Naive B cell (primary cell): ENCODE results near the gene ARHGAP24. TPM values are rescaled to one million over a fixed set of nuclear protein-coding genes. Genes with fewer than 3 reads are reported as not detected.
A peak's percentile ranks its signal among the peaks of the same experiment; 100 is the strongest.

ENCODE experiments used
- ATAC-seq, 2 donors: fragments of 150-1000 bp; cut with Tn5 transposase; 2 replicates each; pipeline ENCODE4 v1.10.0; 2021; ENCODE audit warnings: low read depth in 2 of 2, mild to moderate bottlenecking in 2 of 2, moderate library complexity in 2 of 2
- DNase-seq: peaks from one replicate; pipeline ENCODE4 v3.0.0; 2022
- H3K27ac Mint-ChIP-seq, 6 donors: one replicate each; pipeline ENCODE4 v1.8.0; 2020 to 2022; ENCODE audit warnings: mild to moderate bottlenecking in 6 of 6, mixed read lengths in 6 of 6, moderate library complexity in 5 of 6, inconsistent platforms in 2 of 6
- H3K27me3 Mint-ChIP-seq, 3 donors: one replicate each; pipeline ENCODE4 v1.8.0; 2021 to 2022; ENCODE audit warnings: mixed read lengths in 3 of 3, mild to moderate bottlenecking in 1 of 3
- H3K36me3 Mint-ChIP-seq, 2 donors: one replicate each; pipeline ENCODE4 v1.8.0; 2020 to 2022; ENCODE audit warnings: mixed read lengths in 2 of 2, inconsistent platforms in 1 of 2, mild to moderate bottlenecking in 1 of 2
- H3K4me1 Mint-ChIP-seq, 3 donors: one replicate each; pipeline ENCODE4 v1.8.0; 2020 to 2022; ENCODE audit warnings: mixed read lengths in 3 of 3, inconsistent platforms in 1 of 3, mild to moderate bottlenecking in 1 of 3, moderate library complexity in 1 of 3
- H3K4me3 Mint-ChIP-seq, 8 donors: one replicate each; pipeline ENCODE4 v1.8.0; 2020 to 2022; ENCODE audit warnings: mild to moderate bottlenecking in 8 of 8, mixed read lengths in 8 of 8, moderate library complexity in 8 of 8, inconsistent platforms in 2 of 8
- H3K9me3 Mint-ChIP-seq, 7 donors: one replicate each; pipeline ENCODE4 v1.8.0; 2020 to 2022; ENCODE audit warnings: mixed read lengths in 7 of 7, mild to moderate bottlenecking in 5 of 7, inconsistent platforms in 2 of 7, moderate library complexity in 1 of 7
- polyA plus RNA-seq, 6 donors: library from polyadenylated mRNA; unstranded; fragments of 300-500 nt; fragmentation: Illumina TruSeq; gene quantifications; one replicate each; pipeline ENCODE4 v1.2.3, GENCODE V29; 2021; ENCODE audit warnings: low read depth in 6 of 6

Gene ARHGAP24
- polyA plus RNA-seq, 6 donors from 2014 or later: 32.0 to 136 (median 109) TPM

DNA sequence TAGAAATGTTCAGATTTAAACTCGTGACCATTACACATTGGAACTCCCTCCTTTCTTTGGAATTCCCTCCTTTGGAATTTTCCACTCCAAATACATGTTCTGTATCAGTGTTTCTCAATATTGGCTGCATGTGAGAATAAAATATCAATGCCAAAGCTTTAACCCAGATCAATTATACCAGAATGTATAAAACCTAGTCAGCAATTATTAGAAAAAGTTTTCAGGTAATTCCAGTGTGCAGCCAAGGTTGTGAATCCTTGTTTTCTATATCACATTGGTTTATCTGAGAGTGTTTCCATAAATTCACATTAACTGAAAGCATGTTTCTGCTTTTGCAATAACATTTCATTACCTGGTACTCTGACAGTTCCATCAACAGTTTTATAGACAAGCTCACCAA, 490.6 kb downstream of the ARHGAP24 start:
- no peaks in the 10 kb centered on the region for H3K27me3 Mint-ChIP-seq
- H3K4me3 Mint-ChIP-seq: no peak overlapping the region
- peaks cover 0 to 21% (median 21%) of the 10 kb centered on the region in 3 donors for H3K4me1 Mint-ChIP-seq
- H3K9me3 Mint-ChIP-seq: peaks cover 0 to 14% (median 10%) of the 10 kb centered on the region in 7 donors
- ATAC-seq: no peak
- peak overlapping the region in 1 of 6 donors; percentile 36 for H3K27ac Mint-ChIP-seq
- H3K36me3 Mint-ChIP-seq: peaks cover 16 to 17% of the 10 kb centered on the region in 2 donors
- DNase-seq: no peak

DNA sequence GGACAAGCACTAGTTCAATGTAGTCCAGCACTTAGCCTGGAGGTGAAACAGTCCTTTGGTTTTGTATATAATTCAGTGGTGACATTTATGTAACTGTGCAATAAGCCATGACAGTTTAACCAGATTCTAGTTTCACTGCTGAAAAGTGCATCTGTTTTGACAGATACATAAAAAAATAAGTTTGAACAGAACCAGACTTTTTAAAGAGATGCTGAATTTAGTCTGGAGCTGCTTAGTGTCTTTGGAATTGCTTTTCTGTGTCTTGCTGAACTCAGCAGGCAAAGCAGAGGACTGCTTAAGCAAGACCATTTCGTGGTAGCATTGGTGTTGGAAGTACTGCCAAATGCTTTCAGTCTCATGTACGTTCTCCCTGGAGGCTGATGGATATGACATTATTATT, 491.4 kb downstream of the ARHGAP24 start:
- Mint-ChIP-seq H3K4me1 (peaks cover 0 to 21% (median 21%) of the 10 kb centered on the region in 3 donors), H3K27ac (peak overlapping the region in 1 of 6 donors; percentile 83), H3K4me3 (no peak overlapping the region), H3K9me3 (peaks cover 0 to 14% (median 10%) of the 10 kb centered on the region in 7 donors), H3K36me3 (peaks cover 16 to 17% of the 10 kb centered on the region in 2 donors), H3K27me3 (no peaks in the 10 kb centered on the region)
- DNase-seq (no peak), ATAC-seq (no peak)

DNA sequence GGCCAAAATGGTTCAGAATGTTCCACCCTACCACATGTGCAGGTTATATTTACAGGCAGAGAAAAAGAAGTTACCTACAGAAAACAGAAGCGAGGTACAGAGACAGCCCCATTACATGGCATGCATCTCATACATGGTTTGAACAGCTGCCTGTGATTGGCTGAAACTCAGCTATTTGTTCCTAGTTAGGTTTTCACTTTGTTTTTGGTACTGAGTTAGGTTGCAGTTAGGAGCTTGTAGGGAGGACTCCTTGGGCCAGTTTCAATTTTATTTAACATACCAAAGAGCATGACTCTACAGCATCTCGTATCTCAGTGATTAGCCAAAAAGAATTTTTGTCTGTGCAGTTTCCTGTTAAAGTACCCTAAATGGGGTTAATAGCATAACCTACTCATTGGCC, 492.9 kb downstream of the ARHGAP24 start:
- ATAC-seq (no peak), DNase-seq (no peak)
- no peak overlapping the region for H3K4me3 Mint-ChIP-seq
- H3K27ac Mint-ChIP-seq: peak overlapping the region in 4 of 6 donors; percentile 3 to 83 (median 38)
- no peaks in the 10 kb centered on the region for H3K27me3 Mint-ChIP-seq
- H3K36me3 Mint-ChIP-seq: peaks cover 25 to 27% of the 10 kb centered on the region in 2 donors
- H3K4me1 Mint-ChIP-seq: peaks cover 0 to 21% (median 21%) of the 10 kb centered on the region in 3 donors
- H3K9me3 Mint-ChIP-seq: peaks cover 0 to 14% (median 10%) of the 10 kb centered on the region in 7 donors

DNA sequence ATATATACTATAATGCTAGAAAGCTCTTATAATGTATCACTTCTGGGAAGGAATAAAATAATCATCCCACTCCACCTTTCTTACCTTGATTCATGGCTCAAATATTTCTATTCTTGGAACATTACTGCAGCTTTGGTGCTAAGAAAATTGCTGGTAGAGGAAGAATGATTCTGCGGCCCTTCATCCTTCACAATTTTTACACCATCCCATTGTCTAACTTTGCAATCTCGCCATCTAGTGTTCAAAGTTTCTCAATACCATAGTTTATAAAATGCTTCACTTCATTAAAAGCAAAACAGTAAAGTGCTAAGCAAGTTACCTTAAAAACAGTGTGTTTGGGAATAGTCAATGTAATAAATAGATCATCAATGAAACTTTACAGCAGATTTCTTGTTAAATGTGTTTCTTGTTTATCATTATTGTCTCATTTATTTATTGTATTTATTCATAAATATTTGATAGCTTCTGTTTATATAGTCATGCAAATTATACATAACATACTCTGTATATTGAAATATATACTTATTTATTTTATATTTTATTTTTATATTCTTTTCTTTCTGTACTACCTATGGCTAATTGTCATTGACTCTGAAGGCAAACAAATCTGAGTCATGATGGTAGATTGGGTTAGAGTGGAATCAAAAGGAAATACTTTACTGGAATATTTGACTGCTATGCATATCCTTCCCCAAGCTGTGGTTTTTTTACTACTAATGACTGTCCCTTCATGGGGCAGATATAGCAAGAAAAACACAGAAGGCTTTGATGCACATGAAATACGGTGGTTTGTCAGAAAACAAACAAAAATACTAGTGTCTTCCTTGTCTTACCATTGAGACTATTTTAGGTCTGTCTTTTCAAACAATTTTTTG, 494.2 kb downstream of the ARHGAP24 start:
- H3K4me3 Mint-ChIP-seq: no peak overlapping the region
- peak; percentile 45 to 64 for ATAC-seq
- peak; percentile 28 for DNase-seq
- peaks cover 0 to 12% (median 8%) of the 10 kb centered on the region in 7 donors for H3K9me3 Mint-ChIP-seq
- peaks cover 22 to 24% of the 10 kb centered on the region in 2 donors for H3K36me3 Mint-ChIP-seq
- H3K4me1 Mint-ChIP-seq: peaks cover 0 to 21% (median 21%) of the 10 kb centered on the region in 3 donors
- H3K27me3 Mint-ChIP-seq: no peaks in the 10 kb centered on the region
- peak overlapping the region in 1 of 6 donors; percentile 3 for H3K27ac Mint-ChIP-seq

DNA sequence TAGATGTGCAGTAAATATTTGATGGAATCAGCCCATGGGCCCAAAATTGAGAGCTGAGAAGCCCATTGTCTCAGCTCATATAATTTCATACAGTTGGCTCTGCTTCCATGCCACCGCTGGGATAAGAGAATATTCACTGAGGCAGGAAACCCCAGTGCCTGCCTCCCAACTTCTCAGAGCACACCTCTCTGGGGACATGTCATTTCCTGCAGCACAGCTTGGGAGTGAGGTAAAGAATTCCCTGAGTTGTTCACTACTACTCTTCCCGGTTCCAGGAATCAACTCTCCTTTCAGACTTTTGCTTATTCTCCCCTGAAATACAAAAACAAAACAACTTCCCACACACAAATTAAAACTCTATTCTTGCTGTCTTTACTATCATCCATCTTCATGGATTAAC, 495.6 kb downstream of the ARHGAP24 start:
- Mint-ChIP-seq H3K27me3 (no peaks in the 10 kb centered on the region), H3K4me1 (peaks cover 0 to 15% (median 13%) of the 10 kb centered on the region in 3 donors), H3K4me3 (no peak overlapping the region), H3K9me3 (no peaks in the 10 kb centered on the region), H3K27ac (no peak overlapping the region), H3K36me3 (peaks cover 12 to 14% of the 10 kb centered on the region in 2 donors)
- ATAC-seq (no peak), DNase-seq (no peak)

DNA sequence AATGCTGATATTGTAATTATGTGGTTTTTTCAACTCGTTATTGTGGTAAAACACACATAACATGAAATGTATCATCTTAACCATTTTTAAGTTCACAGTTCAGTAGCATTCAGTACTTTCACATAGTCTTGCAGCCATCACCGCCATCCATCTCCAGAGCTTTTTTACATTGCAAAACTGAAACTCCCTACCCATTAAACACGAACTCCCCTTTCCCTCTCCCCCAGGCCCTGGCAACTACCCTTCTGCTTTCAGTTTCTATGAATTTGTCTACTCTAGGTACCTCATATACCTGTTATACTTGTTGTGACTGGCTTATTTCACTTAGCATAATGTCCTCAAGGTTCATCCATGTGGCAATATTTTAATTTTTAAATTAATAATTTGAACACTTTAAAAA, 504.3 kb downstream of the ARHGAP24 start:
- Mint-ChIP-seq H3K4me1 (peaks cover 0 to 7% (median 2%) of the 10 kb centered on the region in 3 donors), H3K27me3 (no peaks in the 10 kb centered on the region), H3K27ac (peak overlapping the region in 2 of 6 donors; percentile 8 to 22), H3K4me3 (no peak overlapping the region), H3K36me3 (peaks cover 40 to 42% of the 10 kb centered on the region in 2 donors), H3K9me3 (no peaks in the 10 kb centered on the region)
- ATAC-seq: peak in 1 of 2 donors; percentile 38
- DNase-seq: no peak

DNA sequence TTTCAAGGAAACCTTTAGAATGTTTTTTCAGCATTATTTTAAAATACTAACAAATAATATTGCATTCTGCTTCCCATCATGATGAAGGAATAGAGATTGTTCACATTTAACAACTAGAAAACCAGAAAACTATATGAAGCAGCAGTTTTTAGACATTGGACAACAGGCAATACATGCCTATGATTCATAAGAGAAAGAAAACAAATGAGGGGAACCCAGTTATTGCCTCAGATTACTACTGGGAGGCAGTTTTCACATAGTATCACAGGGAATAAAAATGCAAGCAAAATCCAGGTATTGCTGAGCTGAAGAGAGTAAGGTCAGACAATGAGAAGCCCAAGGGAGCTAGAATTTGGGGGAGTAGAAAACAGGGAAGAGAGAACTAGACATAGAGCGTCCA, 511.3 kb downstream of the ARHGAP24 start:
- Mint-ChIP-seq H3K4me1 (peaks cover 0 to 12% (median 0%) of the 10 kb centered on the region in 3 donors), H3K27me3 (no peaks in the 10 kb centered on the region), H3K36me3 (peaks cover 35 to 37% of the 10 kb centered on the region in 2 donors), H3K9me3 (no peaks in the 10 kb centered on the region), H3K27ac (peak overlapping the region in 1 of 6 donors; percentile 70), H3K4me3 (no peak overlapping the region)
- ATAC-seq: no peak
- no peak for DNase-seq

DNA sequence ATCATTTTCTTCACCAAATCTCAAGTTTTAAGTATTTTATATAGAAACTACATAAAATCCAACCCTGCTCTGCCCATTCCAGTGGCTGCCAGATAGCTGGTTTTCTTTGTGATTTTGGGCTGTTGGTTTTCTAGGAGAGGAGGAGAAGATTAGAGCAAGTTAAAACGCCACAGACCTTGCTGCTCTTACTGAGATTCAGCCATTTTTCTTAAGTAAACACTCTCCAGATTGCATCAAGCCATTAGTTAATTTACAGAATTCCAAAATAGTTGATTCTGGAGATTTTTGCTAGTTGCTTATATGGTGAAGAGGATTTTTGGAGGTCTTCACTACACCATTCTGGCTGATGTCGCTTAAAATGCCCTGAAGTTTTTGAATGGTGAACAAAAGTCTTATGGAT, 518.7 kb downstream of the ARHGAP24 start:
- H3K4me1 Mint-ChIP-seq: peaks cover 0 to 6% (median 0%) of the 10 kb centered on the region in 3 donors
- ATAC-seq: no peak
- peaks cover 28 to 41% of the 10 kb centered on the region in 2 donors for H3K36me3 Mint-ChIP-seq
- H3K27ac Mint-ChIP-seq: peak overlapping the region in 1 of 6 donors; percentile 33
- no peaks in the 10 kb centered on the region for H3K27me3 Mint-ChIP-seq
- no peak overlapping the region for H3K4me3 Mint-ChIP-seq
- no peaks in the 10 kb centered on the region for H3K9me3 Mint-ChIP-seq
- DNase-seq: no peak

DNA sequence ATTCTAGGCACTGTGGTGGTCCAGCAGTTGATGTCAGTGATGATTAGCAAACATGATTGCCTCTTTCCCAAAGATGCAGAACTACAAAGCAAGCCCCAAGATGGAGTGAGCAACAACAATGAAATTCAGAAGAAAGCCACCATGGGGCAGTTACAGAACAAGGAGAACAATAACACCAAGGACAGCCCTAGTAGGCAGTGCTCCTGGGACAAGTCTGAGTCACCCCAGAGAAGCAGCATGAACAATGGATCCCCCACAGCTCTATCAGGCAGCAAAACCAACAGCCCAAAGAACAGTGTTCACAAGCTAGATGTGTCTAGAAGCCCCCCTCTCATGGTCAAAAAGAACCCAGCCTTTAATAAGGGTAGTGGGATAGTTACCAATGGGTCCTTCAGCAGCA, 519.6 kb downstream of the ARHGAP24 start:
- Mint-ChIP-seq H3K4me1 (peaks cover 0 to 6% (median 0%) of the 10 kb centered on the region in 3 donors), H3K36me3 (peaks cover 29 to 36% of the 10 kb centered on the region in 2 donors), H3K27ac (peak overlapping the region in 2 of 6 donors; percentile 44 to 65), H3K4me3 (no peak overlapping the region), H3K9me3 (no peaks in the 10 kb centered on the region), H3K27me3 (no peaks in the 10 kb centered on the region)
- ATAC-seq: no peak
- no peak for DNase-seq

DNA sequence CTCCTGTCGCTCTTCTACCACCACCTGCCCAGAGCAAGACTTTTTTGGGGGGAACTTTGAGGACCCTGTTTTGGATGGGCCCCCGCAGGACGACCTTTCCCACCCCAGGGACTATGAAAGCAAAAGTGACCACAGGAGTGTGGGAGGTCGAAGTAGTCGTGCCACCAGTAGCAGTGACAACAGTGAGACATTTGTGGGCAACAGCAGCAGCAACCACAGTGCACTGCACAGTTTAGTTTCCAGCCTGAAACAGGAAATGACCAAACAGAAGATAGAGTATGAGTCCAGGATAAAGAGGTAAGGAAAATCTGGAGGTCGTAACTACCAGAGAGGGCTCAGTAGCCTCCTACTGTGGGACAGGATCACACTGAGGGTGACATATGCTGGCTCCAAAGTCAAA, 520.4 kb downstream of the ARHGAP24 start:
- peaks cover 0 to 6% (median 0%) of the 10 kb centered on the region in 3 donors for H3K4me1 Mint-ChIP-seq
- H3K27ac Mint-ChIP-seq: peak overlapping the region in 2 of 6 donors; percentile 55 to 93
- H3K27me3 Mint-ChIP-seq: no peaks in the 10 kb centered on the region
- ATAC-seq (no peak), DNase-seq (no peak)
- H3K4me3 Mint-ChIP-seq: peak overlapping the region in 1 of 8 donors; percentile 2
- H3K9me3 Mint-ChIP-seq: no peaks in the 10 kb centered on the region
- H3K36me3 Mint-ChIP-seq: peaks cover 29 to 36% of the 10 kb centered on the region in 2 donors

DNA sequence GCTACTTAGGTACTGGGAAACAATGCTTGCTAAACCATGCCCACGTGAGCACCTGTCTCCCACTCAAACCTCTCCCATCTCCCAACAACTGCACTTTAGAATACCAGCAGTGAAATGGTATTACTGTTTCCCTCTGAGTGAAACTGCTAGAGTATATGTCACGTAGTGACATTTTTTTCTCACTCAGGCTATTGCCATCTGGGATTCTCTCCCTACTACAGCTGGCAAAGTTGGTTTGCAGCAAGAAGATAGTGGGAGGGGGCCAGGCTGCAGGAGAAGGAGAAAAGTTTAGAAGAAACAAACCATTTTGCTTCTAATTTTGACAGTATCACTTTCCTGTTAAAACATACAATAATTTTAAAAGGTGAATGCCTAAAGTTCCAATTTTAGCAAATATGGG, 526.6 kb downstream of the ARHGAP24 start:
- DNase-seq (no peak), ATAC-seq (no peak)
- peaks cover 0 to 7% (median 0%) of the 10 kb centered on the region in 3 donors for H3K4me1 Mint-ChIP-seq
- no peak overlapping the region for H3K4me3 Mint-ChIP-seq
- H3K27ac Mint-ChIP-seq: peak overlapping the region in 1 of 6 donors; percentile 65
- no peaks in the 10 kb centered on the region for H3K27me3 Mint-ChIP-seq
- H3K9me3 Mint-ChIP-seq: no peaks in the 10 kb centered on the region
- peaks cover 30 to 34% of the 10 kb centered on the region in 2 donors for H3K36me3 Mint-ChIP-seq

DNA sequence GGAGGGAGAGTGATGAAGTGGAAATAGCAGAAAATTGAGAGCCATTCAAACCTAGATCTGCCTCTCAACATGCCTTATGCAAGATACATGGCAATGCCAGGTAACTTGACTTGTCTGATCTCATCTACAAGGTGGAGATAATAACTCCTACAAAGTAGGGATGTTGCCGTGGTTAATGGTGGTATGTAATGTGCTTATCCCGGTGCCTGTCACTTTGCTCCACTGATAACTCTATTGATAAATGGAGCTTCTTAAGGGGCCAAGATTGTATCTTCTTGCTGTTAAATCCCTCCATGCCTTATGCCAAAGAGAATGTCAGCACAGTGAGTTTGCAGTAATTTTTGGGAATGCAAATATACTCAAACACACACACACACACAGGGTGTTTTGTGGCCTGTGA, 529.1 kb downstream of the ARHGAP24 start:
- Mint-ChIP-seq H3K4me3 (no peak overlapping the region), H3K27ac (peak overlapping the region in 1 of 6 donors; percentile 18), H3K27me3 (no peaks in the 10 kb centered on the region), H3K9me3 (no peaks in the 10 kb centered on the region), H3K4me1 (peaks cover 0 to 4% (median 0%) of the 10 kb centered on the region in 3 donors), H3K36me3 (peaks cover 24 to 26% of the 10 kb centered on the region in 2 donors)
- no peak for ATAC-seq
- DNase-seq: no peak

DNA sequence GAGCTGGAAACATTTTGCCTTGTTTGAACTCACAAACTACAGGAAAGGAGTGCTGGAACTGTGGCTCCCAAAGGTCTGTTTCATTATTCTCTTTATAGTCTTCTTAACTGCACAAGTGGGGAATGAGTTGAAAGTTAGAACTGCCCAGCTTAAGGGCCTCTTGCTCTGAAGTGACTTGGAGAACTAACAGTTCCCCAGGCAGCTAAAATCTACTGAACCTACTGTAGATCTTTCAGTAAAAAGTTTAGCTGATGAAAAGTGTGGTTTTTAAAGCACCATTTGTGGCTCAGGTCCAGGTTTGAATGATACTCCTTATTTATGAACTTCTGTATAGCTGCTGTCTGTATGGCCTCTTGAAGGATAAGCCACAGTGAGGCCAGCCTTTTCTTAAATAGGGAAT, 531.1 kb downstream of the ARHGAP24 start:
- ATAC-seq: no peak
- Mint-ChIP-seq H3K27me3 (no peaks in the 10 kb centered on the region), H3K4me3 (no peak overlapping the region), H3K27ac (no peak overlapping the region), H3K9me3 (no peaks in the 10 kb centered on the region), H3K36me3 (peaks cover 24 to 26% of the 10 kb centered on the region in 2 donors), H3K4me1 (peaks cover 0 to 4% (median 0%) of the 10 kb centered on the region in 3 donors)
- DNase-seq: no peak

DNA sequence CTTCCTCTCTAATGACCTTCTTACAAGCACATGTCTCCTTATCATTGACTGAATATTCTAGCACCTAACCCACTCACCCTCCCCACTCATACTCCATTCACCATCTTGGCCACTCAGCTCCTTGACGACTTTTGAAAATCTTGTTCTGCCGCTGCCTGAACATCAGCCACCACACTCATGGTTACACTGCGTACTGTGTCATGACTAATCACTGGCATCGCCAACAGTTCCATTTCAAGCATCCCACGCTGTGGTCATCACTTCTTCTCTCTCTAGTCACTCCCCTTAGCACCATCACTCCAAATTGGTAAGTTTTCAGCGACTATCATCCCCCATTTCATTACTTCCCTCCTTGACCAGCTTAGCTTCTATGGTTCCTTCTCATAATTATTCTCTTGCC, 532.1 kb downstream of the ARHGAP24 start:
- no peak overlapping the region for H3K4me3 Mint-ChIP-seq
- DNase-seq (no peak), ATAC-seq (no peak)
- H3K27ac Mint-ChIP-seq: no peak overlapping the region
- no peaks in the 10 kb centered on the region for H3K27me3 Mint-ChIP-seq
- H3K4me1 Mint-ChIP-seq: peaks cover 0 to 4% (median 0%) of the 10 kb centered on the region in 3 donors
- no peaks in the 10 kb centered on the region for H3K9me3 Mint-ChIP-seq
- peaks cover 15 to 16% of the 10 kb centered on the region in 2 donors for H3K36me3 Mint-ChIP-seq
